BLaER1 treated with 17β-estradiol and CSF1 and Interleukin-3, amounts not matched to agents 10 nM and 100 nM (cell line): ENCODE measurements around the gene LARP4.
"Not testable (repeated sequence)": the region's sequence is repeated elsewhere in the genome, so short reads cannot be mapped to it uniquely, and the experiment has no call there.

ENCODE experiments used
- H3K27ac ChIP-seq, 11 experiments: shearing (Covaris generic); formaldehyde crosslinking; 2 replicates each; pipeline ENCODE4 v1.8.1; 2022
- H3K27me3 ChIP-seq, 11 experiments: shearing (Covaris generic); formaldehyde crosslinking; 2 replicates each; pipeline ENCODE4 v1.8.1; 2022
- H3K36me3 ChIP-seq, 11 experiments: shearing (Covaris generic); formaldehyde crosslinking; 2 replicates each; pipeline ENCODE4 v1.8.1; 2022
- H3K4me1 ChIP-seq, 10 experiments: shearing (Covaris generic); formaldehyde crosslinking; 2 replicates each; pipeline ENCODE4 v1.8.1; 2022
- H3K4me2 ChIP-seq, 11 experiments: shearing (Covaris generic); formaldehyde crosslinking; 2 replicates each; pipeline ENCODE4 v1.8.1; 2022
- H3K4me3 ChIP-seq, 10 experiments: shearing (Covaris generic); formaldehyde crosslinking; 2 replicates each; pipeline ENCODE4 v1.8.1; 2022
- H3K9ac ChIP-seq, 11 experiments: shearing (Covaris generic); formaldehyde crosslinking; 2 replicates each; pipeline ENCODE4 v1.8.1; 2022
- H3K9me3 ChIP-seq, 11 experiments: shearing (Covaris generic); formaldehyde crosslinking; replicated peaks in 1 of 11; 2 replicates each; pipeline ENCODE4 v1.8.1; 2022
- H4K20me1 ChIP-seq, 11 experiments: shearing (Covaris generic); formaldehyde crosslinking; 2 replicates each; pipeline ENCODE4 v1.8.1; 2022
- Cebpa-rat ChIP-seq, 11 experiments: shearing (Covaris generic); IDR thresholded peaks; 2 replicates each; pipeline ENCODE4 v1.8.1; 2022

Gene LARP4

GRCh38 chr12:50520416-50521207 lies 119.9 kb downstream of the LARP4 start:
- Histone ChIP-seq H3K4me3 (peak overlapping the region in 4 of 10 experiments; percentile 5 to 35 (median 16); a peak in 5 of 20 replicates), H3K4me2 (peak overlapping the region; percentile 32 to 99 (median 84); a peak in 20 of 22 replicates)

GRCh38 chr12:50521781-50522180 lies 121.1 kb downstream of the LARP4 start:
- Histone ChIP-seq H4K20me1 (peaks cover 0 to 77% (median 48%) of the 10 kb centered on the region in 11 experiments; a peak in 18 of 22 replicates), H3K9me3 (peaks cover 0 to 33% (median 23%) of the 10 kb centered on the region in 11 experiments; a peak in 18 of 22 replicates), H3K4me1 (peaks cover 44 to 99% (median 72%) of the 10 kb centered on the region in 10 experiments), H3K4me2 (peak overlapping the region in 5 of 11 experiments; percentile 84 to 99 (median 93); a peak in 10 of 22 replicates), H3K9ac (peak overlapping the region in 3 of 11 experiments; percentile 58 to 74 (median 65); a peak in 5 of 22 replicates), H3K27ac (peak overlapping the region in 5 of 11 experiments; percentile 60 to 94 (median 92); a peak in 9 of 22 replicates), H3K36me3 (peaks cover 11 to 62% (median 39%) of the 10 kb centered on the region in 11 experiments)
- H3K27me3 ChIP-seq, H3K4me3 ChIP-seq: not testable (repeated sequence)

More at GRCh38 chr12:50520416-50521207, 119.9 kb downstream of the LARP4 start:
- H4K20me1 ChIP-seq: peaks cover 0 to 65% (median 36%) of the 10 kb centered on the region in 11 experiments; a peak in 17 of 22 replicates
- peaks cover 36 to 99% (median 74%) of the 10 kb centered on the region in 10 experiments for H3K4me1 ChIP-seq
- peak overlapping the region in 9 of 11 experiments; percentile 37 to 94 (median 90); a peak in 17 of 22 replicates for H3K27ac ChIP-seq
- TF ChIP-seq Cebpa-rat (IDR thresholded peaks at IDR 0.05): no peak
- peaks cover 0 to 33% (median 23%) of the 10 kb centered on the region in 11 experiments; a peak in 18 of 22 replicates for H3K9me3 ChIP-seq
- H3K27me3 ChIP-seq: no peaks in the 10 kb centered on the region
- H3K9ac ChIP-seq: peak overlapping the region in 8 of 11 experiments; percentile 28 to 74 (median 60); a peak in 13 of 22 replicates
- H3K36me3 ChIP-seq: peaks cover 11 to 52% (median 36%) of the 10 kb centered on the region in 11 experiments

GRCh38 chr12:50523772-50524171 lies 123.1 kb downstream of the LARP4 start:
- Histone ChIP-seq H3K9ac (no peak overlapping the region), H3K27me3 (no peaks in the 10 kb centered on the region), H3K4me1 (peaks cover 25 to 100% (median 60%) of the 10 kb centered on the region in 10 experiments), H3K36me3 (peaks cover 11 to 75% (median 49%) of the 10 kb centered on the region in 11 experiments), H4K20me1 (peaks cover 0 to 88% (median 53%) of the 10 kb centered on the region in 11 experiments; a peak in 19 of 22 replicates), H3K4me2 (peak overlapping the region in 5 of 11 experiments; percentile 22 to 78 (median 62); a peak in 7 of 22 replicates), H3K27ac (peak overlapping the region in 3 of 11 experiments; percentile 4 to 36 (median 29); a peak in 2 of 22 replicates), H3K9me3 (peaks cover 0 to 33% (median 23%) of the 10 kb centered on the region in 11 experiments; a peak in 18 of 22 replicates), H3K4me3 (no peak overlapping the region)
- TF ChIP-seq Cebpa-rat (IDR thresholded peaks at IDR 0.05): no peak

DNA sequence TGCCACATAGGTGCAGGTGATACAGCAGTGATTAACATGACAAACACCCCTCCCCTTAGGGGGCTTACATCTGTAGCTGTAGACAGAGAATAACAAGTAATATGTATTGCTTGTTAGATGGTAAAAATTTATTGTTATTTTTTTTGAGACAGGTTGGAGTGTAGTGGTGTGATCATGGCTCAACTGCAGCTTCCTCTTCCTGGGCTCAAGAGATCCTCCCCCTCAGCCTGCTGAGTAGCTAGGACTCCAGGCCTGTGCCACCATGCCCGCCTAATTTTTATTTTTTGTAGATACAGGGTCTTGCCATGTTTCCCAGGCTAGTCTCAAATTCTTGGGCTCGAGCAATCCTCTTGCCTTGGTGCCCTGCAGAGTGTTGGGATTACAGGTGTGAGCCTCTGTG lies 123.9 kb downstream of the LARP4 start:
- Histone ChIP-seq H3K36me3 (peaks cover 11 to 82% (median 52%) of the 10 kb centered on the region in 11 experiments), H3K27me3 (no peaks in the 10 kb centered on the region), H3K4me2 (peak overlapping the region in 5 of 11 experiments; percentile 22 to 78 (median 62); a peak in 10 of 22 replicates), H3K9ac (no peak overlapping the region), H3K9me3 (peaks cover 0 to 38% (median 23%) of the 10 kb centered on the region in 11 experiments; a peak in 18 of 22 replicates), H3K4me1 (peaks cover 28 to 100% (median 60%) of the 10 kb centered on the region in 10 experiments), H4K20me1 (peaks cover 0 to 89% (median 50%) of the 10 kb centered on the region in 11 experiments; a peak in 17 of 22 replicates), H3K27ac (peak overlapping the region in 4 of 11 experiments; percentile 4 to 37 (median 32); a peak in 5 of 22 replicates), H3K4me3 (no peak overlapping the region)
- no peak for TF ChIP-seq Cebpa-rat (IDR thresholded peaks at IDR 0.05)

- Histone ChIP-seq H3K9ac (no peak overlapping the region), H3K4me2 (peak overlapping the region; percentile 21 to 78 (median 55); a peak in 21 of 22 replicates), H3K4me1 (peaks cover 22 to 100% (median 60%) of the 10 kb centered on the region in 10 experiments), H3K27ac (peak overlapping the region in 3 of 11 experiments; percentile 19 to 37 (median 36); a peak in 4 of 22 replicates), H3K4me3 (no peak overlapping the region), H3K9me3 (peaks cover 0 to 38% (median 25%) of the 10 kb centered on the region in 11 experiments; a peak in 18 of 22 replicates), H4K20me1 (peaks cover 0 to 88% (median 50%) of the 10 kb centered on the region in 11 experiments; a peak in 17 of 22 replicates), H3K27me3 (no peaks in the 10 kb centered on the region), H3K36me3 (peaks cover 13 to 90% (median 60%) of the 10 kb centered on the region in 11 experiments)
- no peak for TF ChIP-seq Cebpa-rat (IDR thresholded peaks at IDR 0.05)
Measured at GRCh38 chr12:50525422-50525821, 124.7 kb downstream of the LARP4 start.

DNA sequence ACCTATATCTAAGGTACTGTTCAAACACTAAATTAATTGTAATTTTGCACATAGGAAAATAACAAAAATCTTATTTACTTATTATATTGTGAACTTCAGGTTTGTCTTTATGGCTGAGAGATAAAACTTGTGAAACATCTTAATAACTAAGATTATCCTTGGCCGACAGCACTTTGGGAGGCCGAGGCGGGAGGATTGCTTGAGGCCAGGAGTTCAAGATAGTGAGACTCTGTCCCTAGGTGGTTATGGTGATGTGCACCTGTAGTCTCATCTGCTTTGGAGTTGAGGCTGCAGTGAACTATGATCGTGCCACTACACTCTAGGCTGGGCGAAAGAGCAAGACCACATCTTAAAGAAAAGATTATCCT lies 126.7 kb downstream of the LARP4 start:
- H3K9me3 ChIP-seq: peaks cover 6 to 37% (median 24%) of the 10 kb centered on the region in 11 experiments; a peak in 19 of 22 replicates
- H3K4me2 ChIP-seq: peak overlapping the region in 2 of 11 experiments; percentile 74 to 78; a peak in 3 of 22 replicates
- TF ChIP-seq Cebpa-rat (IDR thresholded peaks at IDR 0.05): no peak
- H4K20me1 ChIP-seq: peaks cover 0 to 84% (median 61%) of the 10 kb centered on the region in 11 experiments; a peak in 17 of 22 replicates
- no peak overlapping the region for H3K4me3 ChIP-seq
- H3K9ac ChIP-seq: no peak overlapping the region
- H3K27me3 ChIP-seq: no peaks in the 10 kb centered on the region
- no peak overlapping the region; a peak in 1 of 22 replicates for H3K27ac ChIP-seq
- peaks cover 25 to 100% (median 68%) of the 10 kb centered on the region in 10 experiments for H3K4me1 ChIP-seq
- peaks cover 16 to 94% (median 58%) of the 10 kb centered on the region in 11 experiments for H3K36me3 ChIP-seq

DNA sequence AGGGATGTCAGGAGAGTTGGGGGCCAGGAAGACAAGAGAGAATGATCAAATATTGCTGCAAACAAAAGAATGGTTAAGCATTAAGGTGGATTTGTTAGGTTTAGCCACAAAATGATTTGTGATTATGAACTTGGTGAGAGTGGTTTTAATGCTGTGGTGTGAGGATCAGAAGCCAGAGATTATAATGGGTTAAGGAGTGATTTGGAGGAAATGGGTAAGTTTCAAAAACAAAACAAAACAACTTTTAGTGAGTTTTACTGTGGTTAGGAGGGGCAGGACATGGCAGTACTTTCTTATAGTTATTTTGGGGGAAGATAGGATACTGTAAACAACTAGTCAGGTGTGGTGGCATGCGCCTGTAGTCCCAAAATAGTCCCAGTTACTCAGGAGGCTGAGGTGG lies 128.1 kb downstream of the LARP4 start:
- H3K4me1 ChIP-seq: peaks cover 37 to 100% (median 82%) of the 10 kb centered on the region in 10 experiments
- H3K27me3 ChIP-seq: no peaks in the 10 kb centered on the region
- H3K27ac ChIP-seq: peak overlapping the region in 5 of 11 experiments; percentile 3 to 91 (median 43); a peak in 7 of 22 replicates
- no peak overlapping the region for H3K4me3 ChIP-seq
- peaks cover 16 to 85% (median 46%) of the 10 kb centered on the region in 11 experiments; a peak in 19 of 22 replicates for H3K36me3 ChIP-seq
- H3K9me3 ChIP-seq: peaks cover 6 to 23% (median 10%) of the 10 kb centered on the region in 11 experiments; a peak in 15 of 22 replicates
- no peak for TF ChIP-seq Cebpa-rat (IDR thresholded peaks at IDR 0.05)
- H4K20me1 ChIP-seq: peaks cover 0 to 92% (median 75%) of the 10 kb centered on the region in 11 experiments; a peak in 17 of 22 replicates
- no peak overlapping the region for H3K9ac ChIP-seq
- peak overlapping the region in 8 of 11 experiments; percentile 2 to 91 (median 66); a peak in 13 of 22 replicates for H3K4me2 ChIP-seq

- H3K36me3 ChIP-seq: peaks cover 12 to 85% (median 45%) of the 10 kb centered on the region in 11 experiments; a peak in 19 of 22 replicates
- H3K27ac ChIP-seq: peak overlapping the region in 5 of 11 experiments; percentile 3 to 91 (median 43); a peak in 7 of 22 replicates
- peaks cover 37 to 100% (median 82%) of the 10 kb centered on the region in 10 experiments for H3K4me1 ChIP-seq
- peaks cover 0 to 93% (median 74%) of the 10 kb centered on the region in 11 experiments; a peak in 17 of 22 replicates for H4K20me1 ChIP-seq
- no peak for TF ChIP-seq Cebpa-rat (IDR thresholded peaks at IDR 0.05)
- H3K9ac ChIP-seq: no peak overlapping the region; a peak in 1 of 22 replicates
- no peak overlapping the region for H3K4me3 ChIP-seq
- peak overlapping the region in 8 of 11 experiments; percentile 11 to 91 (median 66); a peak in 14 of 22 replicates for H3K4me2 ChIP-seq
- no peaks in the 10 kb centered on the region for H3K27me3 ChIP-seq
- peaks cover under 1 to 22% (median 9%) of the 10 kb centered on the region in 11 experiments; a peak in 14 of 22 replicates for H3K9me3 ChIP-seq
Measured at GRCh38 chr12:50529345-50529744, 128.7 kb downstream of the LARP4 start.
